K562 (cell line): ENCODE data around the gene NDUFB10. TPM values are rescaled to one million over a fixed set of nuclear protein-coding genes. Genes with fewer than 3 reads are reported as not detected.
A peak's percentile ranks its signal among the peaks of the same experiment; 100 is the strongest.

Source experiments
- ATF7 ChIP-seq: fragments of 450-650 bp; IDR thresholded peaks from 2 replicates; pipeline ENCODE4 v1.7.1; 2014; ENCODE audit warnings: mild to moderate bottlenecking, moderate library complexity
- CBX3 ChIP-seq, 2 experiments: IDR thresholded peaks; 1 replicate in 1 of 2; 2 replicates in 1 of 2; pipeline ENCODE4 v1.6.1; 2012; ENCODE audit warnings: inconsistent platforms in 2 of 2, low read length in 2 of 2, borderline replicate concordance in 1 of 2, control low read depth in 1 of 2
- CHD4 ChIP-seq: fragments of 200-600 bp; sonication (generic); IDR thresholded peaks from 3 replicates; pipeline ENCODE4 v1.6.1; 2012; ENCODE audit warnings: low read depth, mild to moderate bottlenecking, mixed read lengths, low read length, inconsistent platforms; ENCODE audit not compliant: insufficient read depth, insufficient replicate concordance, poor library complexity, severe bottlenecking
- COPS2 ChIP-seq: fragments of 450-650 bp; conservative IDR thresholded peaks from 2 replicates; pipeline ENCODE4 v1.6.1; 2016; ENCODE audit warnings: mild to moderate bottlenecking, moderate library complexity
- CXXC5 ChIP-seq: fragments of 250-450 bp; sonication (Bioruptor Pico); IDR thresholded peaks from 2 replicates; pipeline ENCODE4 v1.8.0; 2022; ENCODE audit warnings: inconsistent platforms, mild to moderate bottlenecking, moderate library complexity
- HIVEP1 ChIP-seq: fragments of 250-450 bp; sonication (Bioruptor Pico); IDR thresholded peaks from 2 replicates; pipeline ENCODE4 v1.4.0; 2020; ENCODE audit warnings: mild to moderate bottlenecking
- MAFF ChIP-seq: IDR thresholded peaks from 2 replicates; pipeline ENCODE4 v1.6.1; 2012; ENCODE audit warnings: low read length, improper control_type of control experiment
- PKNOX1 ChIP-seq: fragments of 450-650 bp; IDR thresholded peaks from 2 replicates; pipeline ENCODE4 v1.6.1; 2016
- RFX7 ChIP-seq: fragments of 250-450 bp; sonication (Bioruptor Pico); IDR thresholded peaks from 2 replicates; pipeline ENCODE4 v1.5.1; 2021; ENCODE audit warnings: mild to moderate bottlenecking
- TAF1 ChIP-seq: IDR thresholded peaks from 2 replicates; pipeline ENCODE4 v1.6.1; 2011; ENCODE audit warnings: mild to moderate bottlenecking, low read length, moderate library complexity; ENCODE audit not compliant: insufficient read depth, control insufficient read depth, severe bottlenecking; ENCODE audit errors: extremely low read depth
- TBP ChIP-seq: optimal IDR thresholded peaks from 2 replicates; pipeline ENCODE3; 2011; ENCODE audit warnings: low read depth, low read length, improper control_type of control experiment
- THRB ChIP-seq: fragments of 450-650 bp; formaldehyde crosslinking; conservative IDR thresholded peaks from 2 replicates; pipeline ENCODE4 v1.4.0; 2022; ENCODE audit warnings: mild to moderate bottlenecking, missing genetic modification characterization
- U2AF1 ChIP-seq: fragments of 200-400 bp; formaldehyde crosslinking; optimal IDR thresholded peaks from 2 replicates; pipeline ENCODE3; 2017; ENCODE audit warnings: mild to moderate bottlenecking, low read depth, low read length, moderate library complexity
- ZBTB8A ChIP-seq: fragments of 450-650 bp; IDR thresholded peaks from 2 replicates; pipeline ENCODE4 v1.6.1; 2018; ENCODE audit warnings: mild to moderate bottlenecking, moderate library complexity; ENCODE audit not compliant: partially characterized antibody
- ZC3H8 ChIP-seq: fragments of 450-650 bp; IDR thresholded peaks from 2 replicates; pipeline ENCODE4 v1.6.1; 2017
- ZFP1 ChIP-seq: fragments of 450-650 bp; formaldehyde crosslinking; IDR thresholded peaks from 2 replicates; pipeline ENCODE4 v1.4.0; 2020; ENCODE audit warnings: mild to moderate bottlenecking, mixed read lengths
- ZNF324 ChIP-seq: fragments of 250-450 bp; sonication (Bioruptor Pico); IDR thresholded peaks from 2 replicates; pipeline ENCODE4 v1.4.0; 2020; ENCODE audit warnings: mild to moderate bottlenecking
- ZNF707 ChIP-seq: fragments of 250-450 bp; sonication (Bioruptor Pico); conservative IDR thresholded peaks from 2 replicates; pipeline ENCODE4 v1.8.0; 2022; ENCODE audit warnings: inconsistent platforms, mild to moderate bottlenecking, moderate library complexity
- polyA plus RNA-seq, 8 experiments: library from polyadenylated mRNA; depleted of rRNA in 4 of 8; stranded (reverse) in 5 of 8; unstranded in 3 of 8; fragments of >200 nt; fragmentation: Nextera tagmentation in 2 of 8; fragmentation: Illumina TruSeq in 1 of 8; extraction: Ambion mirVana in 2 of 8; extraction: Trizol in 1 of 8; gene quantifications; 2 replicates each; pipeline versions ENCODE4 v1.2.1 to v1.2.3, GENCODE V29; 2011 to 2014; ENCODE audit warnings: inconsistent platforms in 1 of 8, missing spikeins in 1 of 8
- total RNA-seq, 7 experiments: library from RNA; depleted of rRNA in 6 of 7; stranded (reverse); fragments of >200 nt in 6 of 7; fragmentation: Illumina TruSeq in 2 of 7; extraction: Trizol in 2 of 7; gene quantifications; 2 replicates each; pipeline versions ENCODE4 v1.2.1 to v1.2.3, GENCODE V29; 2011 to 2021; ENCODE audit warnings: low replicate concordance in 1 of 7
- TF ChIP-seq, protein P1 (sequence below): fragments of 250-450 bp; sonication (Bioruptor Pico); IDR thresholded peaks from 2 replicates; pipeline ENCODE4 v1.5.0; 2020; ENCODE audit warnings: mild to moderate bottlenecking, borderline replicate concordance
- TF ChIP-seq, protein P2 (sequence below): fragments of 250-450 bp; sonication (Bioruptor Pico); IDR thresholded peaks from 2 replicates; pipeline ENCODE4 v1.8.0; 2021; ENCODE audit warnings: moderate library complexity, mild to moderate bottlenecking, inconsistent platforms

The NDUFB10 gene
- total and polyA plus RNA-seq, 9 of the 15 experiments (the other 6 are each of a cell fraction or from before 2014, with no cell fraction given), result 69.3 to 527 (median 161) TPM

DNA sequence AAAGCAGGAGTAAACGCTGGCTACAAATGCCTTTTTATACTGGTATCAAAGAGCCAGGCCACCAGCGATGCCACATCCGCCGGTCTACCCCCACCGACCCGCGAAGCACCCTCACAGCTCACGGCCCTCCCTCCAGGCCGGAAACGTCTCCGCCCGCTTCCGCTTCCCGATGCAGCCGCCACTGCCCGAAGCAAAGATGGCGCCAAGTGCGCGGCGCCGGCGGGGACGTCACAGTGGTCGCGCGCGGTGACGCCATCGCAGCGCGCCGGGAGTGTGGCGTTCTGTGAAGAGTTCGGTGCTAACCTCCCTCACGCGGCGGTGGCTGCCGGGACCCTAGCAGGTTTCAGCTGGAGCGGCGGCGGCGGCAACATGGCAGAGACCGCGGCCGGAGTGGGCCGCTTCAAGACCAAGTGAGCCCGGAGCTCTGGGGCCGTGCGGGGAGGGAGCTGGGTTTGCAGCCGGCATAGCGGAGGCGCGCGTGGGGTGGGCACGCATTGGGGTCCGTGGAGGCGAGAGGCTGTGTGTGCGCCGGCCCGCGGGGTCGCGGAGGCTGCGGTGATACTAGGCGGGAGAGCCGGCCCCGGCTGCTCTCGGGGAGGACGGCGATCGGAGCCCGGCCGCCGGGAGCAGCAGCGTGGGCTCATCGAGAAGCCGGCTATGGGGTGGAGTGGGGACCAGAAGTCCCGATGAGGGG, 12.6 kb downstream of the NDUFB10 start, which contains the start of gene TBL3 (continued):
- TF ChIP-seq TAF1, result peak; percentile 90
- TF ChIP-seq TBP, result no peak
- TF ChIP-seq COPS2, result no peak
- no peak; the same call in 1 of the 2 replicates for TF ChIP-seq ZFP1 (CRISPR knock-in tag)
- peak; percentile 46 for TF ChIP-seq PKNOX1
- no peak for TF ChIP-seq MAFF
- peak in 1 of 2 experiments; percentile 37; a peak in 1 of 3 replicates for TF ChIP-seq CBX3 (IDR thresholded peaks at IDR 0.05; ENCODE audit: borderline replicate concordance in 1 of 2, low read length in 2 of 2)
- 0 out of 2 replicates have a peak, but pooled peaks have one; percentile 31 for TF ChIP-seq HIVEP1 (CRISPR knock-in tag)
- no peak for TF ChIP-seq ZC3H8
- TF ChIP-seq ATF7, result peak; percentile 89
- TF ChIP-seq THRB (CRISPR knock-in tag), result no peak
- TF ChIP-seq, protein P1, sequence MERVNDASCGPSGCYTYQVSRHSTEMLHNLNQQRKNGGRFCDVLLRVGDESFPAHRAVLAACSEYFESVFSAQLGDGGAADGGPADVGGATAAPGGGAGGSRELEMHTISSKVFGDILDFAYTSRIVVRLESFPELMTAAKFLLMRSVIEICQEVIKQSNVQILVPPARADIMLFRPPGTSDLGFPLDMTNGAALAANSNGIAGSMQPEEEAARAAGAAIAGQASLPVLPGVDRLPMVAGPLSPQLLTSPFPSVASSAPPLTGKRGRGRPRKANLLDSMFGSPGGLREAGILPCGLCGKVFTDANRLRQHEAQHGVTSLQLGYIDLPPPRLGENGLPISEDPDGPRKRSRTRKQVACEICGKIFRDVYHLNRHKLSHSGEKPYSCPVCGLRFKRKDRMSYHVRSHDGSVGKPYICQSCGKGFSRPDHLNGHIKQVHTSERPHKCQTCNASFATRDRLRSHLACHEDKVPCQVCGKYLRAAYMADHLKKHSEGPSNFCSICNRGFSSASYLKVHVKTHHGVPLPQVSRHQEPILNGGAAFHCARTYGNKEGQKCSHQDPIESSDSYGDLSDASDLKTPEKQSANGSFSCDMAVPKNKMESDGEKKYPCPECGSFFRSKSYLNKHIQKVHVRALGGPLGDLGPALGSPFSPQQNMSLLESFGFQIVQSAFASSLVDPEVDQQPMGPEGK (CRISPR knock-in tag), result no peak
- TF ChIP-seq ZBTB8A, result no peak
- TF ChIP-seq RFX7, result no peak
- no peak for TF ChIP-seq ZNF707 (CRISPR knock-in tag)
- peak; percentile 76 for TF ChIP-seq U2AF1
- TF ChIP-seq CHD4, result no peak
- TF ChIP-seq, protein P2, sequence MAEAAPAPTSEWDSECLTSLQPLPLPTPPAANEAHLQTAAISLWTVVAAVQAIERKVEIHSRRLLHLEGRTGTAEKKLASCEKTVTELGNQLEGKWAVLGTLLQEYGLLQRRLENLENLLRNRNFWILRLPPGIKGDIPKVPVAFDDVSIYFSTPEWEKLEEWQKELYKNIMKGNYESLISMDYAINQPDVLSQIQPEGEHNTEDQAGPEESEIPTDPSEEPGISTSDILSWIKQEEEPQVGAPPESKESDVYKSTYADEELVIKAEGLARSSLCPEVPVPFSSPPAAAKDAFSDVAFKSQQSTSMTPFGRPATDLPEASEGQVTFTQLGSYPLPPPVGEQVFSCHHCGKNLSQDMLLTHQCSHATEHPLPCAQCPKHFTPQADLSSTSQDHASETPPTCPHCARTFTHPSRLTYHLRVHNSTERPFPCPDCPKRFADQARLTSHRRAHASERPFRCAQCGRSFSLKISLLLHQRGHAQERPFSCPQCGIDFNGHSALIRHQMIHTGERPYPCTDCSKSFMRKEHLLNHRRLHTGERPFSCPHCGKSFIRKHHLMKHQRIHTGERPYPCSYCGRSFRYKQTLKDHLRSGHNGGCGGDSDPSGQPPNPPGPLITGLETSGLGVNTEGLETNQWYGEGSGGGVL, result no peak
- TF ChIP-seq ZNF324 (CRISPR knock-in tag), result no peak
- peak; percentile 97 for TF ChIP-seq CXXC5 (CRISPR knock-in tag)
